Stomach (tissue), 4 donors: Measurements from ENCODE around the gene GLUD2.
"Not testable (repeated sequence)": the region's sequence is repeated elsewhere in the genome, so short reads cannot be mapped to it uniquely, and the experiment has no call there.

Experiments
- EP300 ChIP-seq: sonication (generic); formaldehyde crosslinking; IDR thresholded peaks from one replicate; pipeline ENCODE4 v1.6.1; 2017; ENCODE audit warnings: antibody characterized with exemption
- POLR2AphosphoS5 ChIP-seq, 3 donors: sonication (generic); formaldehyde crosslinking; IDR thresholded peaks; one replicate each; pipeline ENCODE4 v1.6.1; 2016; ENCODE audit warnings: antibody characterized with exemption in 3 of 3

GRCh38 chrX:121047441-121048419 lies at the start of gene GLUD2:
- TF ChIP-seq EP300; POLR2AphosphoS5 (IDR thresholded peaks at IDR 0.05): not testable (repeated sequence)
